SH-SY5Y (cell line): ENCODE data around the gene MON1A.

Experiments used
- GATA2 ChIP-seq: IDR thresholded peaks from 2 replicates; pipeline ENCODE4 v1.6.1; 2011; ENCODE audit warnings: mild to moderate bottlenecking, low read depth, low read length
- GATA3 ChIP-seq: IDR thresholded peaks from 2 replicates; pipeline ENCODE4 v1.6.1; 2011; ENCODE audit warnings: low read depth, mild to moderate bottlenecking, low read length, moderate library complexity

DNA sequence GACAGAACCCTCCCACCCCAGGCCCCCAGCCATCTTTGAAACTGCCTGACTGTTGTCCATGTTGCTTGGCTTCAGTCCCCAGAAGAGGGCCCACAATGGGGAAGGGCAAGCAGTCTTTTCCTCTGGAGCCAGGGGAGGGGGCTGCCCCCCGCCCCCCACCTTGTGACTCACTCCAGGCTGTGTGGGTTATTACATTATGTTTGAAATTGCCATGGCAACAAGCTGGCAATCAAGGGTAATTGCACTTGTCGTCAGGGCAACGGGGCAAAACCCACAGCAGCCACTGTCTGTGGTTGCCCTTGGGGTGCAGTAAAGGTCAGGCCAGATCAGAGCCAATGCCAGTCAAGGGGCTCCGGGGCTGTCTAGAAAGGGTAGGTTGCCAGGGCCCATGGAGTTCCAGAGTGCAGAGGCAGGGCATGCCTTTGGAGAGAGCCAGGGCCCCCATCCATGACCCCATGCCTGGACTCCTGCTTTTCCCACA, 56.8 kb downstream of the MON1A start:
- TF ChIP-seq GATA3 (no peak), GATA2 (no peak)
